HepG2 (cell line): Measurements from ENCODE around the gene N4BP2L1. TPM values are rescaled to one million over a fixed set of nuclear protein-coding genes. Genes with fewer than 3 reads are reported as not detected.
A peak's percentile ranks its signal among the peaks of the same experiment; 100 is the strongest.

Source experiments
- ATAC-seq: fragments of 200-7000 bp; cut with Tn5 transposase; 3 replicates; pipeline ENCODE4 v1.9.1; 2020; ENCODE audit warnings: mild to moderate bottlenecking, moderate library complexity
- BruUV-seq: library from RNA; stranded (reverse); fragments of 400-500 nt; replicated peaks from 2 replicates; lab custom pipeline; 2021; lab: Mats Ljungman, UMichigan
- CTCF ChIA-PET: fragments of 300-600 bp; formaldehyde crosslinking; extraction: SDS; loops from one replicate; lab custom pipeline; 2021; ENCODE audit warnings: low total read pairs, inconsistent platforms, low intra/inter-chr PET ratio; lab: Yijun Ruan, JAX
- POLR2A ChIA-PET: fragments of 350-600 bp; sonication (Branson Sonifier 250); formaldehyde crosslinking; loops from one replicate; lab custom pipeline; 2020; ENCODE audit warnings: antibody characterized with exemption, inconsistent platforms; lab: Yijun Ruan, JAX
- DNase-seq: peaks from one replicate; pipeline ENCODE4 v3.0.0-alpha.2; 2015; ENCODE audit warnings: low spot score
- FAIRE-seq: peaks from 3 replicates; lab custom pipeline; 2011; peaks lifted over from hg19 to GRCh38; lab: Jason Lieb, UNC
- H2AFZ ChIP-seq: one replicate; pipeline ENCODE4 v1.6.1; 2011; ENCODE audit warnings: low read length, inconsistent platforms
- H3K27ac ChIP-seq: fragments of 300-600 bp; 3 replicates; pipeline ENCODE4 v1.8.0; 2011; ENCODE audit warnings: mixed run types, mild to moderate bottlenecking, mixed read lengths, low read length, inconsistent platforms; ENCODE audit not compliant: insufficient read depth; ENCODE audit errors: extremely low read length
- H3K27me3 ChIP-seq, 2 experiments: fragments of 200-600 bp in 1 of 2; 2 replicates in 1 of 2; 3 replicates in 1 of 2; pipeline versions ENCODE4 v1.6.0 to v1.8.0; 2011; ENCODE audit warnings: low read length in 2 of 2, mild to moderate bottlenecking in 2 of 2, moderate library complexity in 2 of 2, inconsistent platforms in 1 of 2; ENCODE audit not compliant: insufficient read depth in 2 of 2, control insufficient read depth in 1 of 2
- H3K36me3 ChIP-seq, 2 experiments: fragments of 200-600 bp in 1 of 2; replicated peaks in 1 of 2; 2 replicates in 1 of 2; 3 replicates in 1 of 2; pipeline versions ENCODE4 v1.5.1 to v1.8.0; 2011; ENCODE audit warnings: low read length in 2 of 2, inconsistent platforms in 1 of 2; ENCODE audit not compliant: insufficient read depth in 2 of 2, control insufficient read depth in 1 of 2
- H3K4me1 ChIP-seq: 2 replicates; pipeline ENCODE4 v1.5.1; 2012; ENCODE audit warnings: low read length, inconsistent platforms; ENCODE audit not compliant: insufficient read depth
- H3K4me2 ChIP-seq: 2 replicates; pipeline ENCODE4 v1.6.0; 2011; ENCODE audit warnings: low read depth, low read length, inconsistent platforms
- H3K4me3 ChIP-seq, 3 experiments: fragments of 200-600 bp in 1 of 3; sonication (generic), shearing (Covaris generic) in 1 of 3; replicated peaks in 1 of 3; 2 replicates each; pipeline ENCODE4 v1.5.1; 2011 to 2016; ENCODE audit warnings: low read length in 3 of 3, inconsistent platforms in 2 of 3, low read depth in 2 of 3, mild to moderate bottlenecking in 2 of 3, control low read depth in 1 of 3, mixed read lengths in 1 of 3; ENCODE audit not compliant: insufficient read depth in 1 of 3
- H3K79me2 ChIP-seq: one replicate; pipeline ENCODE4 v1.6.1; 2011; ENCODE audit warnings: low read length, inconsistent platforms; ENCODE audit not compliant: insufficient read depth
- H3K9ac ChIP-seq: 2 replicates; pipeline ENCODE4 v1.6.0; 2011; ENCODE audit warnings: mild to moderate bottlenecking, low read depth, low read length, inconsistent platforms; ENCODE audit not compliant: insufficient read depth
- H3K9me3 ChIP-seq: 2 replicates; pipeline ENCODE4 v1.5.1; 2012; ENCODE audit warnings: mild to moderate bottlenecking, low read length
- H4K20me1 ChIP-seq: 2 replicates; pipeline ENCODE4 v1.6.0; 2011; ENCODE audit warnings: inconsistent platforms, mild to moderate bottlenecking, low read length, moderate library complexity; ENCODE audit not compliant: insufficient read depth
- ASH2L ChIP-seq: fragments of 300-600, 200-600 bp; sonication (generic); IDR thresholded peaks from 2 replicates; pipeline ENCODE4 v1.7.0; 2017; ENCODE audit warnings: low read depth, mild to moderate bottlenecking, moderate library complexity, mixed read lengths, low read length; ENCODE audit not compliant: insufficient read length
- ATF4 ChIP-seq, 2 experiments: fragments of 450-650 bp in 1 of 2; sonication (generic) in 1 of 2; formaldehyde crosslinking; IDR thresholded peaks; 2 replicates each; pipeline versions ENCODE4 v1.5.0 to v1.8.0; 2020 to 2022; ENCODE audit warnings: mild to moderate bottlenecking in 1 of 2, missing genetic modification reagents in 1 of 2
- HMGA1 ChIP-seq: sonication (generic); formaldehyde crosslinking; conservative IDR thresholded peaks from 2 replicates; pipeline ENCODE4 v1.4.0; 2020; ENCODE audit warnings: missing genetic modification reagents
- MED8 ChIP-seq: sonication (generic); formaldehyde crosslinking; IDR thresholded peaks from 2 replicates; pipeline ENCODE4 v1.8.1; 2023; ENCODE audit warnings: mild to moderate bottlenecking, missing genetic modification reagents; ENCODE audit not compliant: insufficient replicate concordance
- RBAK ChIP-seq: sonication (generic); formaldehyde crosslinking; IDR thresholded peaks from 2 replicates; pipeline ENCODE4 v1.5.1; 2020; ENCODE audit warnings: mild to moderate bottlenecking, missing genetic modification reagents
- TEAD3 ChIP-seq: optimal IDR thresholded peaks from 2 replicates; pipeline ENCODE3; 2016; ENCODE audit warnings: borderline replicate concordance
- TOPORS ChIP-seq: sonication (generic); formaldehyde crosslinking; IDR thresholded peaks from 2 replicates; pipeline ENCODE4 v1.8.0; 2023; ENCODE audit warnings: mild to moderate bottlenecking, missing genetic modification reagents
- ZNF281 ChIP-seq: sonication (generic); formaldehyde crosslinking; IDR thresholded peaks from 2 replicates; pipeline ENCODE4 v1.4.0; 2020; ENCODE audit warnings: missing genetic modification reagents, borderline replicate concordance
- ZNF382 ChIP-seq: sonication (generic); formaldehyde crosslinking; IDR thresholded peaks from 2 replicates; pipeline ENCODE4 v1.5.0; 2020; ENCODE audit warnings: missing genetic modification reagents, mild to moderate bottlenecking, borderline replicate concordance
- ZNF460 ChIP-seq: sonication (generic); formaldehyde crosslinking; IDR thresholded peaks from 2 replicates; pipeline ENCODE4 v1.5.1; 2020; ENCODE audit warnings: missing genetic modification reagents, mild to moderate bottlenecking, borderline replicate concordance
- ZNF501 ChIP-seq: sonication (generic); formaldehyde crosslinking; IDR thresholded peaks from 2 replicates; pipeline ENCODE4 v1.5.1; 2020; ENCODE audit warnings: mild to moderate bottlenecking, moderate library complexity, missing genetic modification reagents
- ZNF652 ChIP-seq: IDR thresholded peaks from 2 replicates; pipeline ENCODE4 v1.6.1; 2016; ENCODE audit warnings: low read depth, borderline replicate concordance
- ZNF687 ChIP-seq: sonication (generic); formaldehyde crosslinking; IDR thresholded peaks from 2 replicates; pipeline ENCODE4 v1.5.1; 2020; ENCODE audit warnings: mild to moderate bottlenecking, missing genetic modification reagents, moderate library complexity
- WGBS: methylation state at CpG from one replicate; pipeline ENCODE4 v1.1.6; 2017; ENCODE audit warnings: low lambda C conversion rate; 5-methylcytosine and 5-hydroxymethylcytosine counted together
- in situ Hi-C: cut with HindIII; loops from 2 replicates; pipeline ENCODE4 v1.10.0; 2017; ENCODE audit warnings: low pct_unique_long_range_greater_than_20kb; ENCODE audit not compliant: extremely low pct_ligation_motif_present
- intact Hi-C: fragments of 100-400 bp; cut with micrococcal nuclease; formaldehyde crosslinking; loops from one replicate; pipeline ENCODE4 v1.10.0; 2022; ENCODE audit not compliant: unreplicated experiment
- polyA plus RNA-seq, 8 experiments: library from polyadenylated mRNA; depleted of rRNA in 3 of 8; stranded (reverse) in 7 of 8; unstranded in 1 of 8; fragments of >200 nt; fragmentation: Illumina TruSeq in 4 of 8; extraction: Trizol in 4 of 8; gene quantifications; 2 replicates each; pipeline versions ENCODE4 v1.2.1 to v1.2.3, GENCODE V29; 2011 to 2016; ENCODE audit warnings: low read depth in 4 of 8, missing spikeins in 1 of 8, mixed read lengths in 1 of 8; ENCODE audit not compliant: insufficient read depth in 1 of 8
- total RNA-seq, 5 experiments: library from RNA; depleted of rRNA; stranded (reverse); fragments of >200 nt; fragmentation: Illumina TruSeq; extraction: Trizol; gene quantifications; 2 replicates each; pipeline ENCODE4 v1.2.3, GENCODE V29; 2016; ENCODE audit warnings: low read depth in 1 of 5

N4BP2L1 gene
- total and polyA plus RNA-seq, 2 of the 13 experiments (the other 11 are each of a cell fraction or from before 2014, with no cell fraction given), result 13.2 to 34.5 TPM

- TF ChIP-seq ZNF460 (no peak), HMGA1 (no peak)
Measured at GRCh38 chr13:32413284-32413683, 14.6 kb downstream of the N4BP2L1 start (continued).

GRCh38 chr13:32409561-32410421 is 18.1 kb downstream of the N4BP2L1 start:
- H3K27ac ChIP-seq, result peak overlapping the region; percentile 56
- peaks cover 26% of the 10 kb centered on the region for H3K4me1 ChIP-seq
- in situ Hi-C loops, result no loop called here
- no peaks in the 10 kb centered on the region for H3K27me3 ChIP-seq
- no peaks in the 10 kb centered on the region for H3K79me2 ChIP-seq
- H3K4me3 ChIP-seq, result peak overlapping the region in 1 of 3 experiments; percentile 15; a peak in 1 of 6 replicates
- CTCF ChIA-PET, result no interaction called here
- ATAC-seq (peak; percentile 80), FAIRE-seq (no peak), DNase-seq (no peak)
- peak overlapping the region; percentile 48 for H3K4me2 ChIP-seq
- no peaks in the 10 kb centered on the region for H3K9me3 ChIP-seq
- no peaks in the 10 kb centered on the region for H4K20me1 ChIP-seq
- WGBS, result 71% methylated on average over 22 of the region's 27 CpGs
- no peak overlapping the region for H2AFZ ChIP-seq
- POLR2A ChIA-PET, result interaction anchor here (1.3 kb wide), 1 partner anchor 18 kb away, joined by 3 read pairs; the partner anchor contains the start of gene N4BP2L1
- H3K9ac ChIP-seq, result no peak overlapping the region
- intact Hi-C loops, result no loop called here
- peaks cover 0 to 4% of the 10 kb centered on the region in 2 experiments; a peak in 2 of 5 replicates for H3K36me3 ChIP-seq
- BruUV-seq, result no TSS peak
- TF ChIP-seq ASH2L, result peak; percentile 59
- peak; percentile 50 for TF ChIP-seq ZNF687
- no peak for TF ChIP-seq MED8
- peak; percentile 40; the same call in 1 of the 2 replicates for TF ChIP-seq ZNF652 (CRISPR knock-in tag)
- no peak for TF ChIP-seq ZNF382 (CRISPR knock-in tag)
- peak; percentile 92 for TF ChIP-seq ZNF281 (CRISPR knock-in tag)
- TF ChIP-seq ATF4 (CRISPR knock-in tag; IDR thresholded peaks at IDR 0.05), result peak in 1 of 2 experiments; percentile 44; a peak in 1 of 4 replicates
- peak; percentile 5 for TF ChIP-seq TEAD3 (CRISPR knock-in tag)
- no peak for TF ChIP-seq RBAK (CRISPR knock-in tag)
- peak; percentile 53; the same call in 1 of the 2 replicates for TF ChIP-seq ZNF501
- no peak for TF ChIP-seq TOPORS
